GM06990 (cell line): ENCODE measurements around the gene UBE4B.

Experiments used
- DNase-seq: peaks from one replicate; pipeline ENCODE4 v3.0.0-alpha.2; 2011; ENCODE audit not compliant: insufficient read length; ENCODE audit errors: extremely low read depth
- H3K27me3 ChIP-seq: replicated peaks from 2 replicates; pipeline ENCODE4 v1.6.0; 2011; ENCODE audit warnings: low read length; ENCODE audit not compliant: control insufficient read depth, insufficient read depth
- H3K36me3 ChIP-seq: 2 replicates; pipeline ENCODE4 v1.5.1; 2011; ENCODE audit warnings: low read length; ENCODE audit not compliant: control insufficient read depth, insufficient read depth
- H3K4me3 ChIP-seq: replicated peaks from 2 replicates; pipeline ENCODE4 v1.5.1; 2011; ENCODE audit warnings: low read depth, mild to moderate bottlenecking, control low read depth, low read length
- TF ChIP-seq, protein P1 (sequence below): IDR thresholded peaks from 2 replicates; pipeline ENCODE4 v1.5.1; 2011; ENCODE audit warnings: low read length, control low read depth, mild to moderate bottlenecking, inconsistent platforms; ENCODE audit not compliant: insufficient read depth, poor library complexity, severe bottlenecking

The UBE4B gene

GRCh38 chr1:10160907-10161490, 128.2 kb downstream of the UBE4B start:
- TF ChIP-seq, protein P1, sequence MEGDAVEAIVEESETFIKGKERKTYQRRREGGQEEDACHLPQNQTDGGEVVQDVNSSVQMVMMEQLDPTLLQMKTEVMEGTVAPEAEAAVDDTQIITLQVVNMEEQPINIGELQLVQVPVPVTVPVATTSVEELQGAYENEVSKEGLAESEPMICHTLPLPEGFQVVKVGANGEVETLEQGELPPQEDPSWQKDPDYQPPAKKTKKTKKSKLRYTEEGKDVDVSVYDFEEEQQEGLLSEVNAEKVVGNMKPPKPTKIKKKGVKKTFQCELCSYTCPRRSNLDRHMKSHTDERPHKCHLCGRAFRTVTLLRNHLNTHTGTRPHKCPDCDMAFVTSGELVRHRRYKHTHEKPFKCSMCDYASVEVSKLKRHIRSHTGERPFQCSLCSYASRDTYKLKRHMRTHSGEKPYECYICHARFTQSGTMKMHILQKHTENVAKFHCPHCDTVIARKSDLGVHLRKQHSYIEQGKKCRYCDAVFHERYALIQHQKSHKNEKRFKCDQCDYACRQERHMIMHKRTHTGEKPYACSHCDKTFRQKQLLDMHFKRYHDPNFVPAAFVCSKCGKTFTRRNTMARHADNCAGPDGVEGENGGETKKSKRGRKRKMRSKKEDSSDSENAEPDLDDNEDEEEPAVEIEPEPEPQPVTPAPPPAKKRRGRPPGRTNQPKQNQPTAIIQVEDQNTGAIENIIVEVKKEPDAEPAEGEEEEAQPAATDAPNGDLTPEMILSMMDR, result no peak
- Histone ChIP-seq H3K27me3 (no peaks in the 10 kb centered on the region), H3K36me3 (peaks cover 7% of the 10 kb centered on the region), H3K4me3 (no peak overlapping the region)
- no peak for DNase-seq

- Histone ChIP-seq H3K36me3 (peaks cover 9% of the 10 kb centered on the region), H3K4me3 (no peak overlapping the region), H3K27me3 (no peaks in the 10 kb centered on the region)
- DNase-seq, result no peak
- TF ChIP-seq, protein P1, result no peak
Observed at GRCh38 chr1:10161541-10162290, 129.0 kb downstream of the UBE4B start.

DNA sequence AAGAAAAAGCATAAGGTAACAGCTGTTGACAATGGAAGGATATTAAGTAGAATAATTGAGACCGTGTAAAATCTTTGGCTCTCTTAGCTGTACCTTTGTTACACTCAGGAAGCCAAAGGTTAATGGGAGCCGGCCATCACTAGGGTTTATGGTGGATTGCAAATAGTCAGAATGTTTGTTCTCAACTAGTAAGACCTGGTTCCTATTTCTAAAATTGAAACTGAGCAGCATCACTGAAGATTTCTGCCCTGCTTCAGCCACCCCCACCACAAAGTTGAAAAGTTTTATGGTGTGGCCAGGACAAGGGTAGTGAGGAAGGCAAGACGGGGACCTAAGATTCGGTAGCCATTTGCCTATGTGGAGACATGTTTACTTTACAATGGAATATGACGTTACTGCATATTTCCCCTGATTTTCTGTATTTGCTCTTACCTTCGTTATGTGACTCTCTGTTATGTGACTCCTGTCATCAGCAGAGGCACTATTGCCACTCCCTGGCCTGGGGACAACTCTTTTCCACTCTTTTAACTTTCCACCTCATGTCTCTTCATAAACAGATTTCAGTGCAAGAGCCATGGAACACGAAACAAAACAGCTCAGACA, 136.3 kb downstream of the UBE4B start:
- TF ChIP-seq, protein P1, result no peak
- DNase-seq, result no peak
- peaks cover 19% of the 10 kb centered on the region for H3K36me3 ChIP-seq
- no peaks in the 10 kb centered on the region for H3K27me3 ChIP-seq
- no peak overlapping the region for H3K4me3 ChIP-seq

DNA sequence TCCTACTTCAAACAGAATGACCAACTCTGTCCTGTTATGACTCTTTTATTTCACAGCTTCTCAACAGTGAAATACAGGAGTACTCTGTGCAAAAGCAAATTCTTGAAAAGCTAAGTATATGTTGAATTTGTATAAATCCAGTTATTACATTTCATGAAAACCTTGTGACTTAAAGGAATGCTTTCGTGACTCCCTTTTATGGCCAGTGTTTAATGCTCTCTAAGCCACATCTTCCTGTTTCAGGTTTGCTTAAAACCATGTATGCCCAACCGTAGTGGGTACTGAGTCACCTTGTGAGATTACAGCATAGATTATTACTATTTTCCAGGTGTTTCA, 137.4 kb downstream of the UBE4B start:
- peak; percentile 60 for DNase-seq
- H3K36me3 ChIP-seq, result peaks cover 15% of the 10 kb centered on the region

GRCh38 chr1:10171105-10171767, 138.5 kb downstream of the UBE4B start:
- Histone ChIP-seq H3K36me3 (peaks cover 11% of the 10 kb centered on the region), H3K27me3 (no peaks in the 10 kb centered on the region), H3K4me3 (no peak overlapping the region)
- DNase-seq, result no peak
- TF ChIP-seq, protein P1, result no peak

More for the DNA sequence above, 137.4 kb downstream of the UBE4B start:
- TF ChIP-seq, protein P1, result no peak
- no peaks in the 10 kb centered on the region for H3K27me3 ChIP-seq
- no peak overlapping the region for H3K4me3 ChIP-seq
